ENCODE measurements around the gene CANX. TPM values are rescaled to one million over a fixed set of nuclear protein-coding genes. Genes with fewer than 3 reads are reported as not detected.
"Not testable (repeated sequence)": the region's sequence is repeated elsewhere in the genome, so short reads cannot be mapped to it uniquely, and the experiment has no call there.

The CANX gene
- total RNA-seq, 1 experiment from 2014 or later: 570 TPM

- peak; percentile 100 for DNase-seq (ENCODE audit: low read depth)
Observed at GRCh38 chr5:179697993-179698934, 503 bp upstream of the CANX start.

GRCh38 chr5:179699616-179700237 is 960 bp downstream of the CANX start:
- DNase-seq (ENCODE audit: low read depth): peak; percentile 22

- no peak for DNase-seq (ENCODE audit: low read depth)
Observed at GRCh38 chr5:179700401-179700918, 1.7 kb downstream of the CANX start.

- DNase-seq (ENCODE audit: low read depth): no peak
Observed at GRCh38 chr5:179716286-179716685, 17.5 kb downstream of the CANX start.

- DNase-seq (ENCODE audit: low read depth): no peak
Observed at GRCh38 chr5:179720222-179720621, 21.5 kb downstream of the CANX start.

- no peak for DNase-seq (ENCODE audit: low read depth)
Observed at GRCh38 chr5:179724163-179724562, 25.4 kb downstream of the CANX start.

- DNase-seq (ENCODE audit: low read depth): no peak
Observed at GRCh38 chr5:179727106-179727505, 28.3 kb downstream of the CANX start.

- no peak for DNase-seq (ENCODE audit: low read depth)
Observed at GRCh38 chr5:179729303-179729702, 30.5 kb downstream of the CANX start.

- DNase-seq (ENCODE audit: low read depth): no peak
Observed at GRCh38 chr5:179729727-179730126, 31.0 kb downstream of the CANX start.

- DNase-seq (ENCODE audit: low read depth): no peak
Observed at GRCh38 chr5:179730356-179730755, 31.6 kb downstream of the CANX start.

GRCh38 chr5:179730852-179731251 is 32.1 kb downstream of the CANX start:
- no peak for DNase-seq (ENCODE audit: low read depth)

- DNase-seq (ENCODE audit: low read depth): peak; percentile 62
Observed at GRCh38 chr5:179731791-179732411, 33.1 kb downstream of the CANX start.

- DNase-seq (ENCODE audit: low read depth): peak; percentile 100
Observed at GRCh38 chr5:179732412-179732917, 33.7 kb downstream of the CANX start, which contains the start of gene MAML1. Gene MAML1, plus strand, starts transcription at chr5:179732822. Its CDS starts 291 bp downstream, at chr5:179733113.

- DNase-seq (ENCODE audit: low read depth): peak; percentile 55
Observed at GRCh38 chr5:179732918-179733771, 34.4 kb downstream of the CANX start.

- no peak for DNase-seq (ENCODE audit: low read depth)
Observed at GRCh38 chr5:179733772-179734126, 35.0 kb downstream of the CANX start.

- no peak for DNase-seq (ENCODE audit: low read depth)
Observed at GRCh38 chr5:179734536-179735164, 35.9 kb downstream of the CANX start.

GRCh38 chr5:179738742-179739141 is 40.0 kb downstream of the CANX start:
- no peak for DNase-seq (ENCODE audit: low read depth)

- not testable (repeated sequence) for DNase-seq (ENCODE audit: low read depth)
Observed at GRCh38 chr5:179744106-179744505, 45.3 kb downstream of the CANX start.

- no peak for DNase-seq (ENCODE audit: low read depth)
Observed at GRCh38 chr5:179746872-179747271, 48.1 kb downstream of the CANX start.

GRCh38 chr5:179747811-179748210 is 49.0 kb downstream of the CANX start:
- no peak for DNase-seq (ENCODE audit: low read depth)

Data from Daoy (cell line).